ENCODE results near the gene IMPG2.

GRCh38 chr3:101288294-101288693, 32.1 kb downstream of the IMPG2 start:
- TF ChIP-seq CTCF (IDR thresholded peaks at IDR 0.05) (no peak), POLR2A (IDR thresholded peaks at IDR 0.05) (no peak)

Data from lower leg skin (tissue), 3 donors.